ENCODE measurements around the gene PHKA1.

PHKA1 gene

DNA sequence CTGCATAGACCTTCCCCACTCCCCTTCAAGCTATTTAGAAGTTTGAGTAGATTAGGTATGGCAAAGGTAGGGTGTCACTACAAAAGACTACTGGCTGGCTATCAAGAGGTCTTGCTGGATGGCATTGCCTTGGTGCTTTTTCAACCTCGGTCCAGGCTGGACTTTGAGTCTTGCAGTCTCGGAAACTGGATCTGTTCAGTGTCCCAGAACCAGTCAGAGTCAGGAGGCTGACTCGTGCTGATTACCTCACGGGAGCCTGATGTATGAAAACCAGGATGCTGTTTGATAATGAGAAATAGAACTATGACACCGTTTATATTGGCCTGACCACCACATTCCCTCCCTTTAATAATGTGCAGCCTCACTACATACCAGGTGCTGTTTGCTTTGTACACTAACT lies 2.7 kb upstream of the PHKA1 start:
- no peaks in the 10 kb centered on the region for H3K27me3 ChIP-seq (replicated peaks in 2 of 5; ENCODE audit: control insufficient read depth in 4 of 5, insufficient read depth in 5 of 5, low read length in 4 of 5)
- H3K9me3 ChIP-seq (ENCODE audit: control extremely low read depth in 1 of 5, control insufficient read depth in 4 of 5, insufficient read depth in 2 of 5, low read depth in 1 of 5, low read length in 4 of 5), result no peaks in the 10 kb centered on the region
- H3K4me1 ChIP-seq (ENCODE audit: control extremely low read depth in 1 of 4, control insufficient read depth in 4 of 4, insufficient read depth in 4 of 4, low read length in 3 of 4), result peaks cover 0 to 18% (median 6%) of the 10 kb centered on the region in 4 experiments
- no peak overlapping the region for H3K27ac ChIP-seq (ENCODE audit: insufficient read depth in 1 of 2, low read depth in 1 of 2, low read length in 2 of 2, poor library complexity in 1 of 2, severe bottlenecking in 2 of 2)
- H3K36me3 ChIP-seq (ENCODE audit: control insufficient read depth in 4 of 4, insufficient read depth in 4 of 4, low read length in 3 of 4), result no peaks in the 10 kb centered on the region
- DNase-seq, result no peak
- CTCF ChIA-PET, result no interaction called here
- no peak overlapping the region for H3K4me3 ChIP-seq (ENCODE audit: control insufficient read depth in 1 of 7, extremely low read depth in 1 of 7, insufficient read depth in 4 of 7, low read depth in 2 of 7, low read length in 6 of 7)
- 83% methylated on average over 1 of the region's 5 CpGs for WGBS (ENCODE audit: insufficient coverage)
- POLR2A ChIA-PET, result no interaction called here

DNA sequence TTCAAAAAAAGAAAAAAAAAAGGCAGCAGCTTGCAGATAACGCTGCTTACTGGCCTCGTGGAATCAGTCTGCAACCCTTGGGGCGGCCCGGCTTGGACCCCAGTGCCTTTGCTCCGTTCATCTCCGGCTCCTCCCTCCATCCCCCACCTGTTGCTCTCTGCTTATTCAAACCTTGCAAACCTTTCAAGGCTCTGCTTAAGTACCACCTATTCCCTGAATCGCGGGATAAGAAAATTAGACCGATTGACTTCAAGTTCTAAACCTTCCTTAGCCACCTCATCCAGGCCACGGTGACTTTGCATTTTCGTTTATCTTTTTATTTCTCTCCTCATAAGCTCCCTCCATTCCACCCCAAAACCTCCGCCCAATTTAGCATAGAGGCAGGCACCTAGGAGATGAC lies 1.4 kb upstream of the PHKA1 start:
- peak in 2 of 3 donors; percentile 10 to 22 for DNase-seq
- Histone ChIP-seq H3K4me1 (ENCODE audit: control extremely low read depth in 1 of 4, control insufficient read depth in 4 of 4, insufficient read depth in 4 of 4, low read length in 3 of 4) (peaks cover 0 to 19% (median 6%) of the 10 kb centered on the region in 4 experiments), H3K27ac (ENCODE audit: insufficient read depth in 1 of 2, low read depth in 1 of 2, low read length in 2 of 2, poor library complexity in 1 of 2, severe bottlenecking in 2 of 2) (no peak overlapping the region), H3K9me3 (ENCODE audit: control extremely low read depth in 1 of 5, control insufficient read depth in 4 of 5, insufficient read depth in 2 of 5, low read depth in 1 of 5, low read length in 4 of 5) (no peaks in the 10 kb centered on the region), H3K4me3 (ENCODE audit: control insufficient read depth in 1 of 7, extremely low read depth in 1 of 7, insufficient read depth in 4 of 7, low read depth in 2 of 7, low read length in 6 of 7) (no peak overlapping the region), H3K36me3 (ENCODE audit: control insufficient read depth in 4 of 4, insufficient read depth in 4 of 4, low read length in 3 of 4) (no peaks in the 10 kb centered on the region), H3K27me3 (replicated peaks in 2 of 5; ENCODE audit: control insufficient read depth in 4 of 5, insufficient read depth in 5 of 5, low read length in 4 of 5) (no peaks in the 10 kb centered on the region)
- WGBS (ENCODE audit: insufficient coverage), result 84% methylated on average over 6 of the region's 12 CpGs
- POLR2A ChIA-PET, result no interaction called here
- CTCF ChIA-PET, result no interaction called here

DNA sequence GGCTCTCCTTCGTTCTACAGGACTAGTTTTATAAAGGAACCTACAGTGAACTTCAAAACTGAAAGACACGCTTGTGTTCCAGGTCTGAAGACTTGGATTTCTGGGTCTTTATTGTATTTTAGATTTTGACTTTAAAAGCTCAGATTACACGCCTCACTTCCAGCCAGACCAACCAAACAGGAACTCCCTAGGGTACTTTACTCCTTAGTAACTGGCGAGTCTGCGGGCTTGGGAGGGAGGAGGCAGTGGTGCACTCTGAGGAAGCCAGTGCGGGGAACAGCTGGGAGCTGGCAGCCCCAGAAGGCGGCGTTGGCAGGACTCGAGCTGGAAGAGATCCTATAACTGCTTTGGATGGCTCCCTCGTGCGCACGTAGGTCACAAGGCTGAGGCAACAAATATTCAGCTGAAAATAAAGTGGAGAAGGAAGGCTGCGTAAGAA lies 391 bp upstream of the PHKA1 start:
- WGBS (ENCODE audit: insufficient coverage), result 34% methylated on average over 11 of the region's 13 CpGs
- Histone ChIP-seq H3K4me3 (ENCODE audit: control insufficient read depth in 1 of 7, extremely low read depth in 1 of 7, insufficient read depth in 4 of 7, low read depth in 2 of 7, low read length in 6 of 7) (peak overlapping the region; percentile 31 to 82 (median 66)), H3K9me3 (ENCODE audit: control extremely low read depth in 1 of 5, control insufficient read depth in 4 of 5, insufficient read depth in 2 of 5, low read depth in 1 of 5, low read length in 4 of 5) (no peaks in the 10 kb centered on the region), H3K36me3 (ENCODE audit: control insufficient read depth in 4 of 4, insufficient read depth in 4 of 4, low read length in 3 of 4) (no peaks in the 10 kb centered on the region), H3K4me1 (ENCODE audit: control extremely low read depth in 1 of 4, control insufficient read depth in 4 of 4, insufficient read depth in 4 of 4, low read length in 3 of 4) (peaks cover 0 to 19% (median 6%) of the 10 kb centered on the region in 4 experiments), H3K27me3 (replicated peaks in 2 of 5; ENCODE audit: control insufficient read depth in 4 of 5, insufficient read depth in 5 of 5, low read length in 4 of 5) (no peaks in the 10 kb centered on the region), H3K27ac (ENCODE audit: insufficient read depth in 1 of 2, low read depth in 1 of 2, low read length in 2 of 2, poor library complexity in 1 of 2, severe bottlenecking in 2 of 2) (peak overlapping the region in 1 of 2 experiments; percentile 54)
- ChIA-PET CTCF (no interaction called here), POLR2A (no interaction called here)
- DNase-seq, result peak; percentile 28 to 54 (median 43)

DNA sequence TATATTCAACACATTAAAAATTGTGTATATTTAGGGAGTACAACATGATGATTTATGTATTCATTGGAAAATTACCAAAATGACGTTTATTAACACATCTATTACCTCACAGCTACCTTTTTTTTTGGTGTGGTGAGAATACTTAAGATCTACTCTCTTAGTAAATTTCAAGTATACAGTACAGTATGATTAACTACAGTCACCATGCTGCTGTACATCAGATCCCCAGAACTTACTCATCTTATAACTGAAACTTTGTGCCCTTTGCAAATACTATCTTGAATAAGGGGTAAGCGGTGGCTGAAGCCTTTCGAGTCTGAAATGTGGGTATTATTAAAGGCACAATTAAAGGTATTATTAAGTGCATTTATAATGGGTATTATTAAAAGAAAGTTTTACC lies 976 bp downstream of the PHKA1 start:
- Histone ChIP-seq H3K36me3 (ENCODE audit: control insufficient read depth in 4 of 4, insufficient read depth in 4 of 4, low read length in 3 of 4) (peaks cover 0 to 2% (median 0%) of the 10 kb centered on the region in 4 experiments), H3K27me3 (replicated peaks in 2 of 5; ENCODE audit: control insufficient read depth in 4 of 5, insufficient read depth in 5 of 5, low read length in 4 of 5) (no peaks in the 10 kb centered on the region), H3K9me3 (ENCODE audit: control extremely low read depth in 1 of 5, control insufficient read depth in 4 of 5, insufficient read depth in 2 of 5, low read depth in 1 of 5, low read length in 4 of 5) (no peaks in the 10 kb centered on the region), H3K27ac (ENCODE audit: insufficient read depth in 1 of 2, low read depth in 1 of 2, low read length in 2 of 2, poor library complexity in 1 of 2, severe bottlenecking in 2 of 2) (no peak overlapping the region), H3K4me1 (ENCODE audit: control extremely low read depth in 1 of 4, control insufficient read depth in 4 of 4, insufficient read depth in 4 of 4, low read length in 3 of 4) (peaks cover 0 to 19% (median 6%) of the 10 kb centered on the region in 4 experiments), H3K4me3 (ENCODE audit: control insufficient read depth in 1 of 7, extremely low read depth in 1 of 7, insufficient read depth in 4 of 7, low read depth in 2 of 7, low read length in 6 of 7) (peak overlapping the region in 6 of 7 experiments; percentile 51 to 82 (median 66))
- no CpG with 5 or more reads among the region's 3 CpGs for WGBS (ENCODE audit: insufficient coverage)
- ChIA-PET CTCF (no interaction called here), POLR2A (no interaction called here)
- DNase-seq, result peak in 2 of 3 donors; percentile 10 to 21

DNA sequence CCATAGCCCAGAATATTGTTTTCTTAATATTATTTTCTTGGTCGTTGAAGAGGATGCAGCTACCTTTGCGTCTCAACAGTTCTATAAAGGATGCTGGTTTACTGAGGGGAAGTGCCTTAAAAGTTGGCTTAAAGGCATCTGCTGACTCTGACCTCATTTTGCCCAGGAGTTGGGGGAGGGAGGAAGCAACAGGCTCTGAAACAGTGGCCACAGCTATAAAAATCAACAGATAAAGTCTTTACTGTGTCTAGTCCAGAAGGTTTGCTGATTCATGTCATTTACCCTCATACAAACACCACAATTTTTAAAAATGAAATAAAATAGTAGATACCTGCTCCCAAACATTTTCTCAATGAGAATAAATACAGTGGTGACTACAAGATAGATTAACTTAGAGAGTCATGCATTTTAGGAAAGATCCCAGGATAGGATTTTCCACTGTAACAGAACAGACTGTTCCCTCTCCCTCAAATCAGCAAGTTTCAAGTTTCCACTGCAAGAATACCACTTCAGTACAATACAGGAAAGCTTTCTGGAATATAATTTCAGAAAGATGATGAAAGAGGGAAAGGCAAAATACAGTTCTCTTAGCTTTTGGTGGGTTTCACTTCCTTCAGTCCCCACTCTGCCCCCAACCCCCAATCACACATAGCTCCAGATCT lies 1.9 kb downstream of the PHKA1 start:
- Histone ChIP-seq H3K27me3 (replicated peaks in 2 of 5; ENCODE audit: control insufficient read depth in 4 of 5, insufficient read depth in 5 of 5, low read length in 4 of 5) (no peaks in the 10 kb centered on the region), H3K4me1 (ENCODE audit: control extremely low read depth in 1 of 4, control insufficient read depth in 4 of 4, insufficient read depth in 4 of 4, low read length in 3 of 4) (peaks cover 0 to 19% (median 6%) of the 10 kb centered on the region in 4 experiments), H3K4me3 (ENCODE audit: control insufficient read depth in 1 of 7, extremely low read depth in 1 of 7, insufficient read depth in 4 of 7, low read depth in 2 of 7, low read length in 6 of 7) (no peak overlapping the region), H3K9me3 (ENCODE audit: control extremely low read depth in 1 of 5, control insufficient read depth in 4 of 5, insufficient read depth in 2 of 5, low read depth in 1 of 5, low read length in 4 of 5) (no peaks in the 10 kb centered on the region), H3K36me3 (ENCODE audit: control insufficient read depth in 4 of 4, insufficient read depth in 4 of 4, low read length in 3 of 4) (peaks cover 0 to 2% (median 0%) of the 10 kb centered on the region in 4 experiments), H3K27ac (ENCODE audit: insufficient read depth in 1 of 2, low read depth in 1 of 2, low read length in 2 of 2, poor library complexity in 1 of 2, severe bottlenecking in 2 of 2) (no peak overlapping the region)
- CTCF ChIA-PET, result no interaction called here
- DNase-seq, result peak in 2 of 3 donors; percentile 68 to 75
- POLR2A ChIA-PET, result no interaction called here
- 13% methylated on average over 2 of the region's 2 CpGs for WGBS (ENCODE audit: insufficient coverage)

DNA sequence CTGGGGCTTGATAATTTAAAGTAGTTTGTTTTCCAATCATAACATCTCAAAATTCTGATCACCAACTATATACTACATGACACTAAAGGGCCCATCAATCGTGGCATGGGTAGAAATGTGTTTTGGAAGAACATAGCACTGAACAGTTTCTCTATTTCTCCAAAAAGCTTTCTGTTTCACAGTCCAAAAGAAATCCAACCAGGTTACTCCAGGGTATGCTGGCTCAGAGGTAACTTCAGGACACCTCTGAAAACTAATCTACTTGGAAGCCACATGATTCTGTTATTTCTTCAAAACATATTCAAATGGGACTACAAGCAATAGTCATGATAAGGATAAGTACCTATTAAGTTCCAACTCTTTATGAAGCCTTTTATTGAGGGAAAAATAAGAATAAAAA lies 8.3 kb downstream of the PHKA1 start:
- WGBS (ENCODE audit: insufficient coverage), result no CpG with 5 or more reads among the region's 1 CpG
- peaks cover 0 to 3% (median 0%) of the 10 kb centered on the region in 5 experiments for H3K9me3 ChIP-seq (ENCODE audit: control extremely low read depth in 1 of 5, control insufficient read depth in 4 of 5, insufficient read depth in 2 of 5, low read depth in 1 of 5, low read length in 4 of 5)
- CTCF ChIA-PET, result no interaction called here
- DNase-seq, result no peak
- peaks cover 0 to 7% (median 3%) of the 10 kb centered on the region in 4 experiments for H3K36me3 ChIP-seq (ENCODE audit: control insufficient read depth in 4 of 4, insufficient read depth in 4 of 4, low read length in 3 of 4)
- no peaks in the 10 kb centered on the region for H3K4me1 ChIP-seq (ENCODE audit: control extremely low read depth in 1 of 4, control insufficient read depth in 4 of 4, insufficient read depth in 4 of 4, low read length in 3 of 4)
- no peak overlapping the region for H3K27ac ChIP-seq (ENCODE audit: insufficient read depth in 1 of 2, low read depth in 1 of 2, low read length in 2 of 2, poor library complexity in 1 of 2, severe bottlenecking in 2 of 2)
- POLR2A ChIA-PET, result no interaction called here
- no peaks in the 10 kb centered on the region for H3K27me3 ChIP-seq (replicated peaks in 2 of 5; ENCODE audit: control insufficient read depth in 4 of 5, insufficient read depth in 5 of 5, low read length in 4 of 5)
- H3K4me3 ChIP-seq (ENCODE audit: control insufficient read depth in 1 of 7, extremely low read depth in 1 of 7, insufficient read depth in 4 of 7, low read depth in 2 of 7, low read length in 6 of 7), result no peak overlapping the region

DNA sequence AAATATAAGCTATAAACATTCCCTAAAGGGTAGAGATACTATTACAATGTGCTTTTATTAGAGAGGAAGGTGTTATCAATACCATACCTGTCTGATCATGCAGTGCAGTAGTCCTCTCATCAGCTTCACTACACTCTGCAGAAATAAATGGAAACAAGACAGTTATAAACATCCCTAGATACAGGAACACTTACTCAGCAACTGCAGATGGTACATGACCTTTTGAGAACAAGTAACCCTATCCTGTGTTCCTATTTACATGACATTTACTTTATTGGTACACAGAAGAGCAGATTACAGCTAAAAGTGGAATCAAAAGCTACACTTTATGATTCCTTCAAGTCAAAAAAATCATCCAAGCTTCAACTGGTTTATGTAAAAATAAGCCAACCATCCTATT lies 9.0 kb downstream of the PHKA1 start:
- H3K4me1 ChIP-seq (ENCODE audit: control extremely low read depth in 1 of 4, control insufficient read depth in 4 of 4, insufficient read depth in 4 of 4, low read length in 3 of 4), result no peaks in the 10 kb centered on the region
- no peaks in the 10 kb centered on the region for H3K27me3 ChIP-seq (replicated peaks in 2 of 5; ENCODE audit: control insufficient read depth in 4 of 5, insufficient read depth in 5 of 5, low read length in 4 of 5)
- POLR2A ChIA-PET, result no interaction called here
- H3K9me3 ChIP-seq (ENCODE audit: control extremely low read depth in 1 of 5, control insufficient read depth in 4 of 5, insufficient read depth in 2 of 5, low read depth in 1 of 5, low read length in 4 of 5), result peaks cover 0 to 3% (median 0%) of the 10 kb centered on the region in 5 experiments
- no peak overlapping the region for H3K4me3 ChIP-seq (ENCODE audit: control insufficient read depth in 1 of 7, extremely low read depth in 1 of 7, insufficient read depth in 4 of 7, low read depth in 2 of 7, low read length in 6 of 7)
- DNase-seq, result no peak
- peaks cover 0 to 7% (median 3%) of the 10 kb centered on the region in 4 experiments for H3K36me3 ChIP-seq (ENCODE audit: control insufficient read depth in 4 of 4, insufficient read depth in 4 of 4, low read length in 3 of 4)
- CTCF ChIA-PET, result no interaction called here
- no peak overlapping the region for H3K27ac ChIP-seq (ENCODE audit: insufficient read depth in 1 of 2, low read depth in 1 of 2, low read length in 2 of 2, poor library complexity in 1 of 2, severe bottlenecking in 2 of 2)

All from common myeloid progenitor, CD34-positive (primary cell).